Cardiac muscle cell (in vitro differentiated cells and primary cell): ENCODE results near the gene NFIA. TPM values are rescaled to one million over a fixed set of nuclear protein-coding genes. Genes with fewer than 3 reads are reported as not detected.

Experiments
- DNase-seq, 2 donors: peaks; one replicate each; pipeline versions ENCODE4 v3.0.0 to v3.0.0-alpha.2; 2010 to 2017; ENCODE audit warnings: low read depth in 1 of 2, low spot score in 1 of 2
- H3K27ac ChIP-seq: fragments of 200-600 bp; sonication (generic); 2 replicates; pipeline ENCODE4 v1.5.1; 2016
- H3K27me3 ChIP-seq: fragments of 200-600 bp; sonication (generic); 2 replicates; pipeline ENCODE4 v1.6.0; 2016; ENCODE audit warnings: control low read depth
- H3K36me3 ChIP-seq: fragments of 200-600 bp; sonication (generic); 2 replicates; pipeline ENCODE4 v1.5.1; 2016; ENCODE audit warnings: control low read depth
- H3K4me1 ChIP-seq: fragments of 200-600 bp; sonication (generic); 2 replicates; pipeline ENCODE4 v1.8.1; 2017; ENCODE audit warnings: low read depth, mild to moderate bottlenecking, mixed run types
- H3K4me3 ChIP-seq: fragments of 200-600 bp; sonication (generic); 2 replicates; pipeline ENCODE4 v1.5.1; 2016; ENCODE audit warnings: mild to moderate bottlenecking
- H3K9me3 ChIP-seq: fragments of 200-600 bp; sonication (generic); 2 replicates; pipeline ENCODE4 v1.5.1; 2017; ENCODE audit warnings: low read depth, mild to moderate bottlenecking, control low read depth
- polyA plus RNA-seq: library from polyadenylated mRNA; unstranded; fragments of >200 nt; fragmentation: Nextera tagmentation; extraction: Ambion mirVana; gene quantifications from 2 replicates; pipeline ENCODE4 v1.2.1, GENCODE V29; 2016
- total RNA-seq: library from RNA; depleted of rRNA; stranded (reverse); fragments of >200 nt; gene quantifications from 2 replicates; pipeline ENCODE4 v1.2.3, GENCODE V29; 2016
- TF ChIP-seq, protein P1 (sequence below): IDR thresholded peaks from 2 replicates; pipeline ENCODE4 v1.5.1; 2012; ENCODE audit warnings: low read depth, mild to moderate bottlenecking, low read length

Gene NFIA
- total and polyA plus RNA-seq, 2 experiments from 2014 or later = 10.1 to 12.0 TPM

- Histone ChIP-seq H3K9me3 (no peaks in the 10 kb centered on the region), H3K27ac (no peak overlapping the region), H3K36me3 (no peaks in the 10 kb centered on the region), H3K4me3 (no peak overlapping the region), H3K27me3 (no peaks in the 10 kb centered on the region), H3K4me1 (no peaks in the 10 kb centered on the region)
- TF ChIP-seq, protein P1, sequence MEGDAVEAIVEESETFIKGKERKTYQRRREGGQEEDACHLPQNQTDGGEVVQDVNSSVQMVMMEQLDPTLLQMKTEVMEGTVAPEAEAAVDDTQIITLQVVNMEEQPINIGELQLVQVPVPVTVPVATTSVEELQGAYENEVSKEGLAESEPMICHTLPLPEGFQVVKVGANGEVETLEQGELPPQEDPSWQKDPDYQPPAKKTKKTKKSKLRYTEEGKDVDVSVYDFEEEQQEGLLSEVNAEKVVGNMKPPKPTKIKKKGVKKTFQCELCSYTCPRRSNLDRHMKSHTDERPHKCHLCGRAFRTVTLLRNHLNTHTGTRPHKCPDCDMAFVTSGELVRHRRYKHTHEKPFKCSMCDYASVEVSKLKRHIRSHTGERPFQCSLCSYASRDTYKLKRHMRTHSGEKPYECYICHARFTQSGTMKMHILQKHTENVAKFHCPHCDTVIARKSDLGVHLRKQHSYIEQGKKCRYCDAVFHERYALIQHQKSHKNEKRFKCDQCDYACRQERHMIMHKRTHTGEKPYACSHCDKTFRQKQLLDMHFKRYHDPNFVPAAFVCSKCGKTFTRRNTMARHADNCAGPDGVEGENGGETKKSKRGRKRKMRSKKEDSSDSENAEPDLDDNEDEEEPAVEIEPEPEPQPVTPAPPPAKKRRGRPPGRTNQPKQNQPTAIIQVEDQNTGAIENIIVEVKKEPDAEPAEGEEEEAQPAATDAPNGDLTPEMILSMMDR = no peak
- DNase-seq = no peak
Observed at GRCh38 chr1:61130338-61131000, 48.1 kb downstream of the NFIA start.

DNA sequence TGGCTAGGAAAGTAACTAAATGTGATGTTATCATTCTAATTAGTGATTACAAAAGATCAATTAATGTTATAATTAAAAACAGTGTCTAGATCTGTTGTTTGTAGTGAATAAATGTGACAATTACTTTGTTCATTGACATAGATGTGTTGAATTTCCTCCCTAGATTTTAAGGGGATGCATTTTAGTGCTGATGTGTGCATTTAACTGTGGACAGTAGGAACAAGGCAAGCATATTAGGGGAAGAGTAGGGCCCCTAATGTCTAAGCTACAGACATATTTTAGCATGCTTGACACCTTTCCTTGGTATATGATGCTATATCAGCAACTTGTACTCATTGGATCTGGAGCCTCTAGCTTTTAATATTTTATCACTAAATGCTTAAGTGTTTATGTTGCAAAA, 48.9 kb downstream of the NFIA start:
- Histone ChIP-seq H3K36me3 (no peaks in the 10 kb centered on the region), H3K4me3 (no peak overlapping the region), H3K4me1 (no peaks in the 10 kb centered on the region), H3K9me3 (no peaks in the 10 kb centered on the region), H3K27ac (no peak overlapping the region), H3K27me3 (no peaks in the 10 kb centered on the region)
- no peak for DNase-seq
- TF ChIP-seq, protein P1 = no peak

- Histone ChIP-seq H3K36me3 (no peaks in the 10 kb centered on the region), H3K4me3 (no peak overlapping the region), H3K4me1 (no peaks in the 10 kb centered on the region), H3K27me3 (no peaks in the 10 kb centered on the region), H3K27ac (no peak overlapping the region), H3K9me3 (no peaks in the 10 kb centered on the region)
- TF ChIP-seq, protein P1 = no peak
- DNase-seq = peak in 1 of 2 donors; percentile 71
Observed at GRCh38 chr1:61131716-61132115, 49.4 kb downstream of the NFIA start.

DNA sequence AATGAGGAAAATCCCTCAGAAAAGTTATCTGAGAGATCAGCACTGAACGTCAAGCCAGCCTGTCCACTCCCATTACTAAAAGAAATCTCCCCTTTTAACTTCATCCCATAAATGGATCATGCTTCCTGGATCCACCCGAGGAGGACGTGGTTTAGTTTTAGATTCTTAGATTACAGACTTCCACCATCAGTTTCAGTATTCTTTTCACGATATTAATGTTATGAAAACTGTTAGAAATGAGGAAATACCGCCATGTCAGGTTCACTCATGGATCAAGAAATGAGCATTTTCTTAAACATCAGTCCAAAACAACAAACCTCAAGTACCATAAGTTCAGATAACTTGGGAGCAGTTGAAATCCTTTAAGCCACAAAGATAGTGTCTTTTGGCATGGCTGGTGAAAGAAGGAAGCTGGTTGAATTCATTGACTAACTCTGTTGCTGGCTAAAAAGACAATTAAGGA, 49.8 kb downstream of the NFIA start:
- H3K4me1 ChIP-seq = no peaks in the 10 kb centered on the region
- no peak overlapping the region for H3K4me3 ChIP-seq
- H3K27ac ChIP-seq = no peak overlapping the region

GRCh38 chr1:61132645-61133334, 50.4 kb downstream of the NFIA start:
- DNase-seq = peak in 1 of 2 donors; percentile 80
- no peaks in the 10 kb centered on the region for H3K36me3 ChIP-seq
- no peak overlapping the region for H3K27ac ChIP-seq
- no peaks in the 10 kb centered on the region for H3K4me1 ChIP-seq
- H3K27me3 ChIP-seq = no peaks in the 10 kb centered on the region
- H3K9me3 ChIP-seq = no peaks in the 10 kb centered on the region
- no peak overlapping the region for H3K4me3 ChIP-seq
- TF ChIP-seq, protein P1 = no peak

More for the DNA sequence above, 49.8 kb downstream of the NFIA start:
- no peaks in the 10 kb centered on the region for H3K27me3 ChIP-seq
- peak in 1 of 2 donors; percentile 85 for DNase-seq
- no peaks in the 10 kb centered on the region for H3K36me3 ChIP-seq
- H3K9me3 ChIP-seq = no peaks in the 10 kb centered on the region
- TF ChIP-seq, protein P1 = no peak
